Measurements from ENCODE around the gene CACNA2D2. TPM values are rescaled to one million over a fixed set of nuclear protein-coding genes. Genes with fewer than 3 reads are reported as not detected.

Gene CACNA2D2
- total RNA-seq, 1 donor from 2014 or later = 19.4 TPM

GRCh38 chr3:50382722-50383121 is 120.7 kb downstream of the CACNA2D2 start:
- Mint-ChIP-seq H3K4me3 (no peak overlapping the region), H3K4me1 (ENCODE audit: unreplicated experiment) (peaks cover 32% of the 10 kb centered on the region), H3K27me3 (no peaks in the 10 kb centered on the region), H3K36me3 (no peaks in the 10 kb centered on the region), H3K9me3 (no peaks in the 10 kb centered on the region), H3K27ac (no peak overlapping the region)
- TF ChIP-seq, protein P1, sequence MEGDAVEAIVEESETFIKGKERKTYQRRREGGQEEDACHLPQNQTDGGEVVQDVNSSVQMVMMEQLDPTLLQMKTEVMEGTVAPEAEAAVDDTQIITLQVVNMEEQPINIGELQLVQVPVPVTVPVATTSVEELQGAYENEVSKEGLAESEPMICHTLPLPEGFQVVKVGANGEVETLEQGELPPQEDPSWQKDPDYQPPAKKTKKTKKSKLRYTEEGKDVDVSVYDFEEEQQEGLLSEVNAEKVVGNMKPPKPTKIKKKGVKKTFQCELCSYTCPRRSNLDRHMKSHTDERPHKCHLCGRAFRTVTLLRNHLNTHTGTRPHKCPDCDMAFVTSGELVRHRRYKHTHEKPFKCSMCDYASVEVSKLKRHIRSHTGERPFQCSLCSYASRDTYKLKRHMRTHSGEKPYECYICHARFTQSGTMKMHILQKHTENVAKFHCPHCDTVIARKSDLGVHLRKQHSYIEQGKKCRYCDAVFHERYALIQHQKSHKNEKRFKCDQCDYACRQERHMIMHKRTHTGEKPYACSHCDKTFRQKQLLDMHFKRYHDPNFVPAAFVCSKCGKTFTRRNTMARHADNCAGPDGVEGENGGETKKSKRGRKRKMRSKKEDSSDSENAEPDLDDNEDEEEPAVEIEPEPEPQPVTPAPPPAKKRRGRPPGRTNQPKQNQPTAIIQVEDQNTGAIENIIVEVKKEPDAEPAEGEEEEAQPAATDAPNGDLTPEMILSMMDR (conservative IDR thresholded peaks at IDR 0.05) = no peak
- DNase-seq (ENCODE audit: extremely low spot score, unreplicated experiment) = no peak

GRCh38 chr3:50381383-50381782 is 122.1 kb downstream of the CACNA2D2 start:
- H3K4me3 Mint-ChIP-seq = no peak overlapping the region
- no peaks in the 10 kb centered on the region for H3K9me3 Mint-ChIP-seq
- peaks cover 36% of the 10 kb centered on the region for H3K4me1 Mint-ChIP-seq (ENCODE audit: unreplicated experiment)
- no peaks in the 10 kb centered on the region for H3K36me3 Mint-ChIP-seq
- no peak overlapping the region for H3K27ac Mint-ChIP-seq
- no peak for DNase-seq (ENCODE audit: extremely low spot score, unreplicated experiment)
- H3K27me3 Mint-ChIP-seq = no peaks in the 10 kb centered on the region
- TF ChIP-seq, protein P1 (conservative IDR thresholded peaks at IDR 0.05) = no peak

GRCh38 chr3:50380405-50381085 is 122.9 kb downstream of the CACNA2D2 start:
- DNase-seq (ENCODE audit: extremely low spot score, unreplicated experiment) = no peak
- Mint-ChIP-seq H3K27me3 (no peaks in the 10 kb centered on the region), H3K4me1 (ENCODE audit: unreplicated experiment) (peaks cover 31% of the 10 kb centered on the region), H3K27ac (no peak overlapping the region), H3K9me3 (no peaks in the 10 kb centered on the region), H3K36me3 (no peaks in the 10 kb centered on the region), H3K4me3 (no peak overlapping the region)
- TF ChIP-seq, protein P1 (conservative IDR thresholded peaks at IDR 0.05) = no peak

GRCh38 chr3:50378757-50379156 is 124.7 kb downstream of the CACNA2D2 start:
- Mint-ChIP-seq H3K27ac (no peak overlapping the region), H3K36me3 (no peaks in the 10 kb centered on the region), H3K4me1 (ENCODE audit: unreplicated experiment) (peaks cover 28% of the 10 kb centered on the region), H3K4me3 (no peak overlapping the region), H3K9me3 (no peaks in the 10 kb centered on the region), H3K27me3 (no peaks in the 10 kb centered on the region)
- TF ChIP-seq, protein P1 (conservative IDR thresholded peaks at IDR 0.05) = no peak
- DNase-seq (ENCODE audit: extremely low spot score, unreplicated experiment) = no peak

GRCh38 chr3:50378024-50378423 is 125.4 kb downstream of the CACNA2D2 start:
- Mint-ChIP-seq H3K27me3 (no peaks in the 10 kb centered on the region), H3K27ac (no peak overlapping the region), H3K36me3 (no peaks in the 10 kb centered on the region), H3K4me3 (no peak overlapping the region), H3K4me1 (ENCODE audit: unreplicated experiment) (peaks cover 28% of the 10 kb centered on the region), H3K9me3 (no peaks in the 10 kb centered on the region)
- DNase-seq (ENCODE audit: extremely low spot score, unreplicated experiment) = no peak
- TF ChIP-seq, protein P1 (conservative IDR thresholded peaks at IDR 0.05) = no peak
